GOT3 (cell line): ENCODE data around the gene OR4C16.

ENCODE experiments used
- DNase-seq: peaks from one replicate; lab custom pipeline; 2025; ENCODE audit warnings: mixed read lengths; lab: John Stamatoyannopoulos, UW

The OR4C16 gene

DNA sequence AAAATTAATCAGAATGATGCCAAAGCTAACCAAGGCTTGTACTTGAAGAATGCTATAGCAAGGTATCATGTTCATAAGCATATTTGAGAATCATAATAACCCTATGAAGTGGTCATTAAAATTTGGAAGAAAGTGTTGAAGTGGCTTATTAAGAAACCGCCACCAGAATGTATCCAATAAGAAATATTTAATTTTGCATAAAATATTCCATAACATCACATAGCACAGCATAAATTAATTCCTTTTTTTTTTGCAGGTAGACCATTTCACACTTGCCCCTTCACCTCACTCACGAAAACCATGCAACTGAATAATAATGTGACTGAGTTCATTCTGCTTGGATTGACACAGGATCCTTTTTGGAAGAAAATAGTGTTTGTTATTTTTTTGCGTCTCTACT is at the start of gene OR4C16:
Gene OR4C16 (plus strand): TSS at position 301 of the 400 bp plus-strand sequence. CDS start 0 bp downstream, at position 301.
- DNase-seq, result no peak

- DNase-seq, result no peak
These were observed 17.8 kb upstream of the OR4C16 start, which contains the start of gene OR4C15 for GRCh38 chr11:55554169-55554568. OR4C15 (plus strand) TSS chr11:55554469; CDS start chr11:55554469, 0 bp downstream.

- DNase-seq, result no peak
These were observed 620 bp downstream of the OR4C16 start for GRCh38 chr11:55572548-55572947.

- no peak for DNase-seq
These were observed 35.6 kb downstream of the OR4C16 start, which contains the start of gene OR4C11 for GRCh38 chr11:55607545-55607944. OR4C11 (minus strand) TSS chr11:55607645; CDS start chr11:55604373, 3,272 bp downstream.
